Liver (tissue), 9 donors: ENCODE data around the gene SLC25A43. TPM values are rescaled to one million over a fixed set of nuclear protein-coding genes. Genes with fewer than 3 reads are reported as not detected.

Experiments used
- DNase-seq: peaks from one replicate; pipeline ENCODE4 v3.0.0-alpha.2; 2017; ENCODE audit warnings: low spot score
- H3K27ac ChIP-seq, 2 donors: one replicate each; pipeline ENCODE4 v1.7.0; 2013; ENCODE audit warnings: inconsistent platforms in 2 of 2, low read length in 2 of 2, control low read depth in 1 of 2, low read depth in 1 of 2, mild to moderate bottlenecking in 1 of 2
- H3K27me3 ChIP-seq, 4 donors: one replicate each; pipeline versions ENCODE4 v1.6.1 to v1.7.0; 2013; ENCODE audit warnings: low read length in 3 of 4, inconsistent platforms in 1 of 4, mild to moderate bottlenecking in 1 of 4, moderate library complexity in 1 of 4; ENCODE audit not compliant: control insufficient read depth in 4 of 4, insufficient read depth in 4 of 4
- H3K36me3 ChIP-seq, 4 donors: one replicate each; pipeline versions ENCODE4 v1.6.1 to v1.7.0; 2013; ENCODE audit warnings: low read length in 3 of 4, mild to moderate bottlenecking in 3 of 4, low read depth in 1 of 4, moderate library complexity in 1 of 4; ENCODE audit not compliant: control insufficient read depth in 4 of 4, insufficient read depth in 3 of 4
- H3K4me1 ChIP-seq, 4 donors: one replicate each; pipeline versions ENCODE4 v1.6.1 to v1.7.0; 2013; ENCODE audit warnings: low read length in 3 of 4, mild to moderate bottlenecking in 3 of 4, moderate library complexity in 1 of 4; ENCODE audit not compliant: control insufficient read depth in 4 of 4, insufficient read depth in 4 of 4
- H3K4me3 ChIP-seq, 3 donors: one replicate each; pipeline versions ENCODE4 v1.6.1 to v1.7.0; 2013; ENCODE audit warnings: low read length in 3 of 3, control low read depth in 1 of 3, low read depth in 1 of 3, mild to moderate bottlenecking in 1 of 3
- H3K9ac ChIP-seq, 2 donors: one replicate each; pipeline ENCODE4 v1.7.0; 2013; ENCODE audit warnings: low read length in 2 of 2, mild to moderate bottlenecking in 2 of 2, moderate library complexity in 2 of 2, control low read depth in 1 of 2, low read depth in 1 of 2
- H3K9me3 ChIP-seq, 4 donors: one replicate each; pipeline versions ENCODE4 v1.6.1 to v1.7.0; 2013; ENCODE audit warnings: low read length in 3 of 4; ENCODE audit not compliant: control insufficient read depth in 4 of 4
- EGR1 ChIP-seq, 2 donors: IDR thresholded peaks; 2 replicates each; pipeline ENCODE4 v1.6.1; 2016 to 2018; ENCODE audit warnings: antibody characterized with exemption in 2 of 2, low read depth in 2 of 2
- FOXA1 ChIP-seq: IDR thresholded peaks from 2 replicates; pipeline ENCODE4 v1.6.1; 2016; ENCODE audit warnings: antibody characterized with exemption
- FOXA2 ChIP-seq: IDR thresholded peaks from 2 replicates; pipeline ENCODE4 v1.6.1; 2016; ENCODE audit warnings: antibody characterized with exemption
- GABPA ChIP-seq, 2 donors: IDR thresholded peaks in 1 of 2; conservative IDR thresholded peaks in 1 of 2; 2 replicates each; pipeline ENCODE4 v1.6.1; 2016; ENCODE audit warnings: antibody characterized with exemption in 2 of 2, mild to moderate bottlenecking in 1 of 2, moderate library complexity in 1 of 2
- HNF4A ChIP-seq, 2 donors: conservative IDR thresholded peaks; 2 replicates each; pipeline ENCODE4 v1.6.1; 2016; ENCODE audit warnings: antibody characterized with exemption in 2 of 2, mild to moderate bottlenecking in 2 of 2
- HNF4G ChIP-seq: IDR thresholded peaks from 2 replicates; pipeline ENCODE4 v1.6.1; 2016; ENCODE audit warnings: antibody characterized with exemption
- JUND ChIP-seq, 2 donors: IDR thresholded peaks; 2 replicates each; pipeline ENCODE4 v1.6.1; 2016; ENCODE audit warnings: antibody characterized with exemption in 2 of 2
- NR2F2 ChIP-seq: IDR thresholded peaks from 2 replicates; pipeline ENCODE4 v1.6.1; 2016; ENCODE audit warnings: antibody characterized with exemption
- RAD21 ChIP-seq, 2 donors: IDR thresholded peaks; 2 replicates each; pipeline ENCODE4 v1.6.1; 2016; ENCODE audit warnings: antibody characterized with exemption in 2 of 2, mild to moderate bottlenecking in 2 of 2
- REST ChIP-seq: IDR thresholded peaks from 2 replicates; pipeline ENCODE4 v1.6.1; 2016; ENCODE audit warnings: antibody characterized with exemption, mild to moderate bottlenecking
- RXRA ChIP-seq, 2 donors: IDR thresholded peaks; 2 replicates each; pipeline ENCODE4 v1.6.1; 2017 to 2018; ENCODE audit warnings: antibody characterized with exemption in 2 of 2, mild to moderate bottlenecking in 1 of 2
- SP1 ChIP-seq: IDR thresholded peaks from 2 replicates; pipeline ENCODE4 v1.6.1; 2018; ENCODE audit warnings: antibody characterized with exemption, mild to moderate bottlenecking
- TAF1 ChIP-seq: conservative IDR thresholded peaks from 2 replicates; pipeline ENCODE4 v1.6.1; 2016; ENCODE audit warnings: antibody characterized with exemption, mild to moderate bottlenecking
- YY1 ChIP-seq: IDR thresholded peaks from 2 replicates; pipeline ENCODE4 v1.6.1; 2016; ENCODE audit warnings: antibody characterized with exemption, mild to moderate bottlenecking
- ZBTB33 ChIP-seq: IDR thresholded peaks from 2 replicates; pipeline ENCODE4 v1.6.1; 2016; ENCODE audit warnings: antibody characterized with exemption
- WGBS: extraction: QIAGEN DNeasy Blood & Tissue Kit; methylation state at CpG from one replicate; pipeline ENCODE4 v1.1.7; 2013; 5-methylcytosine and 5-hydroxymethylcytosine counted together
- polyA plus RNA-seq, 2 donors: library from polyadenylated mRNA; stranded (reverse) in 1 of 2; unstranded in 1 of 2; fragments of 200-250 nt in 1 of 2; fragments of >200 nt in 1 of 2; fragmentation: Nextera tagmentation in 1 of 2; extraction: Ambion mirVana in 1 of 2; gene quantifications; one replicate each; pipeline versions ENCODE4 v1.2.1 to v1.2.3, GENCODE V29; 2013 to 2015
- total RNA-seq, 2 donors: library from RNA; depleted of rRNA; stranded (reverse); fragments of >200 nt; gene quantifications; one replicate each; pipeline ENCODE4 v1.2.3, GENCODE V29; 2014
- TF ChIP-seq, protein P1 (sequence below): IDR thresholded peaks from 2 replicates; pipeline ENCODE4 v1.6.1; 2016; ENCODE audit warnings: antibody characterized with exemption
- TF ChIP-seq, protein P2 (sequence below): fragments of 150-350 bp; IDR thresholded peaks from 2 replicates; pipeline ENCODE4 v1.5.1; 2017; ENCODE audit warnings: improper control_type of control experiment, low read depth, low read length; ENCODE audit not compliant: missing input control
- TF ChIP-seq, protein P3 (sequence below): IDR thresholded peaks from 2 replicates; pipeline ENCODE4 v1.6.1; 2016; ENCODE audit warnings: antibody characterized with exemption
- donor health status: healthy.
- donor health status: healthy.
- donor health status: healthy.
- donor health status: healthy.
- donor health status: healthy.

Gene SLC25A43
- total and polyA plus RNA-seq, 4 donors: 4.5 to 10.9 (median 5.6) TPM

DNA sequence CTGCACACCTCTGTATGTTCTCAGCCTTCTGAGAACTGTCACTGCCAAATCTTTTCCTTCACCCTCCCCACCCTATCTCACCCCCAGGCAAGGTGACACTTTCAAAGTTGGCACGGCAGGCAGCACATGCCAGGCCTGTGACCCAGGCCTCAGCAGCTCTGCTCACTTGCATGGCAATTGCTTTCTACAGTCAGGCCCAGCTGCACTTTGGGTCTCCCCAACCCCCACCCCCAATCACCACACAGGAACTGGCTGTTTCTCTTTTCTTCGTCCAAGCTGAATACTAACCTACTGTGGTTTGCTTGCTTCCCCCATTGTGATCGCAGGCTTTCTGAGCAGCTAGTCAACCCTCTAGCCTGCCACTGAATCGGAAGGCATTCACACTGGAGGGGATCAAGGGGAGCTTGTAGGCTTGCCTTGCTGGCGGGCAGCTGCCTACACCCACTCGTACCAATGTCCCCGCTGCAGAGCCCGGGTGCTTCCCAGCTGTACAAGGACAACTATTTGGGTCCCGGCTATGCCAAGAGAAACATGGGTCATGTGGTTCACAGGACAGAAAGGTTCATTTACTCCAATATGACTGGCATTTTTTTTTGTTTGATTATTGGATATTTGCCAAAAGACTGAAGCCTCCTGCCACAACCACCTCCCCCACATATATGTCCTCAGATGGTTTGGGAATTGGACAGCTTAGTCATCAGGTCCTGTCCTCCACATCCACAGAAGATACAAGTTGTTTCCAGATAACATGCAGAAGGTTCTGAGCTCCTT is 28.1 kb downstream of the SLC25A43 start:
- no peak for DNase-seq
- WGBS: 27% methylated on average over 9 of the region's 9 CpGs
- TF ChIP-seq ZBTB33: no peak
- TF ChIP-seq, protein P1, sequence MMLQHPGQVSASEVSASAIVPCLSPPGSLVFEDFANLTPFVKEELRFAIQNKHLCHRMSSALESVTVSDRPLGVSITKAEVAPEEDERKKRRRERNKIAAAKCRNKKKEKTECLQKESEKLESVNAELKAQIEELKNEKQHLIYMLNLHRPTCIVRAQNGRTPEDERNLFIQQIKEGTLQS: no peak
- TF ChIP-seq YY1: no peak
- peak in 1 of 2 donors; percentile 46 for TF ChIP-seq HNF4A (conservative IDR thresholded peaks at IDR 0.05)
- TF ChIP-seq NR2F2: no peak
- TF ChIP-seq GABPA (IDR thresholded peaks at IDR 0.05 in 1 of 2, conservative IDR thresholded peaks at IDR 0.05 in 1 of 2): no peak
- no peak for TF ChIP-seq TAF1
- no peak for TF ChIP-seq RAD21 (IDR thresholded peaks at IDR 0.05)
- peak in 1 of 2 donors; percentile 58 for TF ChIP-seq RXRA (IDR thresholded peaks at IDR 0.05)
- TF ChIP-seq EGR1 (IDR thresholded peaks at IDR 0.05; ENCODE audit: low read depth in 2 of 2): peak in 1 of 2 donors; percentile 35
- TF ChIP-seq, protein P2, sequence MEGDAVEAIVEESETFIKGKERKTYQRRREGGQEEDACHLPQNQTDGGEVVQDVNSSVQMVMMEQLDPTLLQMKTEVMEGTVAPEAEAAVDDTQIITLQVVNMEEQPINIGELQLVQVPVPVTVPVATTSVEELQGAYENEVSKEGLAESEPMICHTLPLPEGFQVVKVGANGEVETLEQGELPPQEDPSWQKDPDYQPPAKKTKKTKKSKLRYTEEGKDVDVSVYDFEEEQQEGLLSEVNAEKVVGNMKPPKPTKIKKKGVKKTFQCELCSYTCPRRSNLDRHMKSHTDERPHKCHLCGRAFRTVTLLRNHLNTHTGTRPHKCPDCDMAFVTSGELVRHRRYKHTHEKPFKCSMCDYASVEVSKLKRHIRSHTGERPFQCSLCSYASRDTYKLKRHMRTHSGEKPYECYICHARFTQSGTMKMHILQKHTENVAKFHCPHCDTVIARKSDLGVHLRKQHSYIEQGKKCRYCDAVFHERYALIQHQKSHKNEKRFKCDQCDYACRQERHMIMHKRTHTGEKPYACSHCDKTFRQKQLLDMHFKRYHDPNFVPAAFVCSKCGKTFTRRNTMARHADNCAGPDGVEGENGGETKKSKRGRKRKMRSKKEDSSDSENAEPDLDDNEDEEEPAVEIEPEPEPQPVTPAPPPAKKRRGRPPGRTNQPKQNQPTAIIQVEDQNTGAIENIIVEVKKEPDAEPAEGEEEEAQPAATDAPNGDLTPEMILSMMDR: no peak
- no peak for TF ChIP-seq FOXA1
- TF ChIP-seq, protein P3, sequence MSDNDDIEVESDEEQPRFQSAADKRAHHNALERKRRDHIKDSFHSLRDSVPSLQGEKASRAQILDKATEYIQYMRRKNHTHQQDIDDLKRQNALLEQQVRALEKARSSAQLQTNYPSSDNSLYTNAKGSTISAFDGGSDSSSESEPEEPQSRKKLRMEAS: no peak
- TF ChIP-seq FOXA2: peak; percentile 9
- no peak for TF ChIP-seq HNF4G
- no peak for TF ChIP-seq JUND (IDR thresholded peaks at IDR 0.05)
- peak; percentile 13 for TF ChIP-seq REST
- TF ChIP-seq SP1: peak; percentile 51
- H3K4me1 ChIP-seq: peaks cover 2 to 17% (median 8%) of the 10 kb centered on the region in 4 donors
- no peaks in the 10 kb centered on the region for H3K27me3 ChIP-seq
- H3K9me3 ChIP-seq: no peaks in the 10 kb centered on the region
- H3K9ac ChIP-seq: no peak overlapping the region
- no peaks in the 10 kb centered on the region for H3K36me3 ChIP-seq
- H3K27ac ChIP-seq: peak overlapping the region; percentile 63 to 64
- H3K4me3 ChIP-seq: no peak overlapping the region
